Frontal cortex (tissue), 4 donors: ENCODE results near the gene OR2Y1. TPM values are rescaled to one million over a fixed set of nuclear protein-coding genes. Genes with fewer than 3 reads are reported as not detected.
A peak's percentile ranks its signal among the peaks of the same experiment; 100 is the strongest.
"Not testable (repeated sequence)": the region's sequence is repeated elsewhere in the genome, so short reads cannot be mapped to it uniquely, and the experiment has no call there.

ENCODE experiments used
- DNase-seq, 2 donors: peaks; one replicate each; pipeline ENCODE4 v3.0.0; 2012; ENCODE audit warnings: low spot score in 2 of 2
- FAIRE-seq: peaks from 2 replicates; lab custom pipeline; 2012; peaks lifted over from hg19 to GRCh38; lab: Jason Lieb, UNC
- total RNA-seq: library from RNA; depleted of rRNA; stranded (reverse); fragments of >200 nt; gene quantifications from one replicate; pipeline ENCODE4 v1.2.3, GENCODE V29; 2014
- donor health status: control.
- donor health status: control.
- donor health status: control.

Gene OR2Y1
- not detected for total RNA-seq

- FAIRE-seq, result no peak
- DNase-seq, result no peak
These were observed at the start of gene OR2Y1 for GRCh38 chr5:180739958-180740357. TSS of gene OR2Y1 (minus strand) at chr5:180740058. CDS start at chr5:180740058, 0 bp downstream.

- DNase-seq, FAIRE-seq: not testable (repeated sequence)
These were observed 49.0 kb upstream of the OR2Y1 start for GRCh38 chr5:180788651-180789410.

- FAIRE-seq, result no peak
These were observed 48.0 kb upstream of the OR2Y1 start for GRCh38 chr5:180787711-180788431.

GRCh38 chr5:180786531-180787398, 46.9 kb upstream of the OR2Y1 start:
- FAIRE-seq (no peak), DNase-seq (no peak)

More at GRCh38 chr5:180787711-180788431, 48.0 kb upstream of the OR2Y1 start:
- DNase-seq, result no peak

- no peak for FAIRE-seq
- DNase-seq, result no peak
These were observed 46.0 kb upstream of the OR2Y1 start for GRCh38 chr5:180785794-180786221.

- no peak for FAIRE-seq
These were observed 45.4 kb upstream of the OR2Y1 start for GRCh38 chr5:180785121-180785781.

GRCh38 chr5:180784497-180785097, 44.7 kb upstream of the OR2Y1 start:
- DNase-seq (peak; percentile 62 to 82), FAIRE-seq (peak; percentile 66)

More at GRCh38 chr5:180785121-180785781, 45.4 kb upstream of the OR2Y1 start:
- DNase-seq, result no peak

- DNase-seq (no peak), FAIRE-seq (no peak)
These were observed 43.6 kb upstream of the OR2Y1 start for GRCh38 chr5:180783340-180784052.

- DNase-seq, result no peak
- FAIRE-seq, result no peak
These were observed 42.9 kb upstream of the OR2Y1 start for GRCh38 chr5:180782748-180783147.

GRCh38 chr5:180781900-180782326, 42.1 kb upstream of the OR2Y1 start:
- not testable (repeated sequence) for FAIRE-seq, DNase-seq

- DNase-seq (no peak), FAIRE-seq (no peak)
These were observed 40.2 kb upstream of the OR2Y1 start for GRCh38 chr5:180779985-180780610.

GRCh38 chr5:180777475-180777874, 37.6 kb upstream of the OR2Y1 start:
- no peak for FAIRE-seq
- DNase-seq, result no peak

GRCh38 chr5:180776376-180776775, 36.5 kb upstream of the OR2Y1 start:
- peak; percentile 90 for FAIRE-seq
- DNase-seq, result no peak

GRCh38 chr5:180775624-180776023, 35.8 kb upstream of the OR2Y1 start:
- no peak for DNase-seq
- FAIRE-seq, result no peak

GRCh38 chr5:180771839-180772238, 32.0 kb upstream of the OR2Y1 start:
- DNase-seq (no peak), FAIRE-seq (no peak)

- DNase-seq (no peak), FAIRE-seq (no peak)
These were observed 30.0 kb upstream of the OR2Y1 start for GRCh38 chr5:180769821-180770220.

GRCh38 chr5:180755601-180756000, 15.7 kb upstream of the OR2Y1 start:
- DNase-seq (no peak), FAIRE-seq (no peak)

- no peak for DNase-seq
These were observed 4.4 kb upstream of the OR2Y1 start for GRCh38 chr5:180744253-180744652.

More at GRCh38 chr5:180744253-180744652, 4.4 kb upstream of the OR2Y1 start:
- no peak for FAIRE-seq
